H1 (cell line): ENCODE results near the gene ARHGAP35. TPM values are rescaled to one million over a fixed set of nuclear protein-coding genes. Genes with fewer than 3 reads are reported as not detected.

Experiments used
- MAX ChIP-seq: IDR thresholded peaks from 2 replicates; pipeline ENCODE4 v1.6.1; 2012; ENCODE audit warnings: inconsistent platforms
- polyA plus RNA-seq, 7 experiments: library from polyadenylated mRNA; depleted of rRNA in 3 of 7; stranded (reverse) in 5 of 7; unstranded in 2 of 7; fragments of >200 nt in 5 of 7; fragments of 200-250 nt in 2 of 7; gene quantifications; 1 replicate in 5 of 7; 2 replicates in 1 of 7; 4 replicates in 1 of 7; pipeline versions ENCODE4 v1.2.1 to v1.2.3, GENCODE V29; 2011 to 2013; ENCODE audit warnings: missing spikeins in 2 of 7, mixed read lengths in 2 of 7
- total RNA-seq: library from RNA; stranded (reverse); fragmentation: NEBNext Ultra II Directional; extraction: Animal tissue kit (Norgen Biotek cat#: 25700); gene quantifications from 2 replicates; pipeline ENCODE4 v1.2.1, GENCODE V29; 2021

Gene ARHGAP35
- total and polyA plus RNA-seq, 2 of the 8 experiments (the other 6 are each of a cell fraction or from before 2014, with no cell fraction given) = 29.7 to 64.5 TPM

- TF ChIP-seq MAX = no peak
These were observed 20.9 kb upstream of the ARHGAP35 start (continued) for GRCh38 chr19:46839752-46840497.
